ENCODE measurements around the gene ERC2.

Gene ERC2

GRCh38 chr3:56453011-56453410 is 15.3 kb downstream of the ERC2 start:
- H3K36me3 ChIP-seq = no peaks in the 10 kb centered on the region
- DNase-seq = no peak
- TF ChIP-seq, protein P1, sequence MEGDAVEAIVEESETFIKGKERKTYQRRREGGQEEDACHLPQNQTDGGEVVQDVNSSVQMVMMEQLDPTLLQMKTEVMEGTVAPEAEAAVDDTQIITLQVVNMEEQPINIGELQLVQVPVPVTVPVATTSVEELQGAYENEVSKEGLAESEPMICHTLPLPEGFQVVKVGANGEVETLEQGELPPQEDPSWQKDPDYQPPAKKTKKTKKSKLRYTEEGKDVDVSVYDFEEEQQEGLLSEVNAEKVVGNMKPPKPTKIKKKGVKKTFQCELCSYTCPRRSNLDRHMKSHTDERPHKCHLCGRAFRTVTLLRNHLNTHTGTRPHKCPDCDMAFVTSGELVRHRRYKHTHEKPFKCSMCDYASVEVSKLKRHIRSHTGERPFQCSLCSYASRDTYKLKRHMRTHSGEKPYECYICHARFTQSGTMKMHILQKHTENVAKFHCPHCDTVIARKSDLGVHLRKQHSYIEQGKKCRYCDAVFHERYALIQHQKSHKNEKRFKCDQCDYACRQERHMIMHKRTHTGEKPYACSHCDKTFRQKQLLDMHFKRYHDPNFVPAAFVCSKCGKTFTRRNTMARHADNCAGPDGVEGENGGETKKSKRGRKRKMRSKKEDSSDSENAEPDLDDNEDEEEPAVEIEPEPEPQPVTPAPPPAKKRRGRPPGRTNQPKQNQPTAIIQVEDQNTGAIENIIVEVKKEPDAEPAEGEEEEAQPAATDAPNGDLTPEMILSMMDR (IDR thresholded peaks at IDR 0.05; ENCODE audit: low read depth, low read length) = no peak
- H3K27ac ChIP-seq = no peak overlapping the region
- no peaks in the 10 kb centered on the region for H3K27me3 ChIP-seq (ENCODE audit: insufficient read depth, low read depth, severe bottlenecking)
- H3K9me3 ChIP-seq (ENCODE audit: severe bottlenecking) = no peaks in the 10 kb centered on the region
- no peak overlapping the region for H3K4me3 ChIP-seq (ENCODE audit: low read depth, low read length)

GRCh38 chr3:56452085-56452484 is 16.2 kb downstream of the ERC2 start:
- TF ChIP-seq, protein P1 (IDR thresholded peaks at IDR 0.05; ENCODE audit: low read depth, low read length) = no peak
- Histone ChIP-seq H3K27me3 (ENCODE audit: insufficient read depth, low read depth, severe bottlenecking) (no peaks in the 10 kb centered on the region), H3K9me3 (ENCODE audit: severe bottlenecking) (no peaks in the 10 kb centered on the region), H3K4me3 (ENCODE audit: low read depth, low read length) (no peak overlapping the region), H3K27ac (no peak overlapping the region), H3K36me3 (no peaks in the 10 kb centered on the region)
- DNase-seq = no peak

DNA sequence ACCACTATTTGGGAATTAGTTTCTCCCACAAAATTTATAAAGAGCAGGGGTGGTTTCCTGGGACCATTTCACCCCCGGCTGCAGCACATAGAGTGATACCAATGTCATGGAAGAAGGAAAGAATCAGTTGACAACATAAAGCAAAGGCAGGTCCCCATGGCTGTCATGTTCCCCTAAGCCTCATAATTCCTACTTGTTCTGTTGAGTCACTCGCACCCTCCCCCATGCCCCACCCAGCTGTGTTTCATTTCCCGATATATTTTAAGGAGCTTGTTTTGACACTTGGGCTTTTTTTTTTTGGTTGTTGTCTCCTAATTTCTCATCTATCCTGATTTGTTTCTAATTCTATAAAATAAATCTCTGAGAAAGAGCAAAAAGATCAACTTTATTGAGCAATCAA is 24.9 kb downstream of the ERC2 start:
- H3K9me3 ChIP-seq (ENCODE audit: severe bottlenecking) = no peaks in the 10 kb centered on the region
- no peaks in the 10 kb centered on the region for H3K27me3 ChIP-seq (ENCODE audit: insufficient read depth, low read depth, severe bottlenecking)
- no peak for DNase-seq
- H3K36me3 ChIP-seq = no peaks in the 10 kb centered on the region
- no peak overlapping the region for H3K27ac ChIP-seq
- H3K4me3 ChIP-seq (ENCODE audit: low read depth, low read length) = no peak overlapping the region
- TF ChIP-seq, protein P1 (IDR thresholded peaks at IDR 0.05; ENCODE audit: low read depth, low read length) = no peak

GRCh38 chr3:56428667-56429066 is 39.6 kb downstream of the ERC2 start:
- no peak for DNase-seq

GRCh38 chr3:56424885-56425284 is 43.4 kb downstream of the ERC2 start:
- H3K27ac ChIP-seq = no peak overlapping the region
- no peaks in the 10 kb centered on the region for H3K27me3 ChIP-seq (ENCODE audit: insufficient read depth, low read depth, severe bottlenecking)
- DNase-seq = no peak
- H3K36me3 ChIP-seq = no peaks in the 10 kb centered on the region
- TF ChIP-seq, protein P1 (IDR thresholded peaks at IDR 0.05; ENCODE audit: low read depth, low read length) = no peak
- H3K4me3 ChIP-seq (ENCODE audit: low read depth, low read length) = no peak overlapping the region
- no peaks in the 10 kb centered on the region for H3K9me3 ChIP-seq (ENCODE audit: severe bottlenecking)

More at GRCh38 chr3:56428667-56429066, 39.6 kb downstream of the ERC2 start:
- H3K9me3 ChIP-seq (ENCODE audit: severe bottlenecking) = no peaks in the 10 kb centered on the region
- no peaks in the 10 kb centered on the region for H3K27me3 ChIP-seq (ENCODE audit: insufficient read depth, low read depth, severe bottlenecking)
- no peak overlapping the region for H3K4me3 ChIP-seq (ENCODE audit: low read depth, low read length)
- TF ChIP-seq, protein P1 (IDR thresholded peaks at IDR 0.05; ENCODE audit: low read depth, low read length) = no peak
- H3K36me3 ChIP-seq = no peaks in the 10 kb centered on the region
- H3K27ac ChIP-seq = no peak overlapping the region

- H3K4me3 ChIP-seq (ENCODE audit: low read depth, low read length) = no peak overlapping the region
- H3K27me3 ChIP-seq (ENCODE audit: insufficient read depth, low read depth, severe bottlenecking) = no peaks in the 10 kb centered on the region
- TF ChIP-seq, protein P1 (IDR thresholded peaks at IDR 0.05; ENCODE audit: low read depth, low read length) = no peak
- H3K27ac ChIP-seq = no peak overlapping the region
- no peak for DNase-seq
- H3K36me3 ChIP-seq = no peaks in the 10 kb centered on the region
- H3K9me3 ChIP-seq (ENCODE audit: severe bottlenecking) = no peaks in the 10 kb centered on the region
Observed at GRCh38 chr3:56424336-56424735, 43.9 kb downstream of the ERC2 start.

All from WERI-Rb-1 (cell line).